K562 (cell line): ENCODE measurements around the gene TMSB4X. TPM values are rescaled to one million over a fixed set of nuclear protein-coding genes. Genes with fewer than 3 reads are reported as not detected.

Source experiments
- CREB5 ChIP-seq: fragments of 250-450 bp; sonication (Bioruptor Pico); IDR thresholded peaks from 2 replicates; pipeline ENCODE4 v1.5.0; 2020; ENCODE audit warnings: mild to moderate bottlenecking
- HEY1 ChIP-seq: fragments of 250-450 bp; sonication (Bioruptor Pico); IDR thresholded peaks from 2 replicates; pipeline ENCODE4 v1.5.0; 2020; ENCODE audit warnings: mild to moderate bottlenecking, moderate library complexity, borderline replicate concordance
- MTF1 ChIP-seq: fragments of 250-450 bp; sonication (Bioruptor Pico); IDR thresholded peaks from 2 replicates; pipeline ENCODE4 v1.9.0; 2021; ENCODE audit warnings: moderate library complexity, mild to moderate bottlenecking, inconsistent platforms, borderline replicate concordance
- SREBF2 ChIP-seq: sonication (generic); formaldehyde crosslinking; IDR thresholded peaks from 2 replicates; pipeline ENCODE4 v1.4.0; 2020; ENCODE audit warnings: mild to moderate bottlenecking, missing genetic modification reagents
- SUPT5H ChIP-seq: fragments of 450-650 bp; IDR thresholded peaks from 2 replicates; pipeline ENCODE4 v1.6.1; 2016
- ZNF445 ChIP-seq: fragments of 250-450 bp; sonication (Bioruptor Pico); IDR thresholded peaks from 2 replicates; pipeline ENCODE4 v1.4.0; 2020; ENCODE audit warnings: low read depth, mild to moderate bottlenecking, moderate library complexity
- polyA plus RNA-seq, 8 experiments: library from polyadenylated mRNA; depleted of rRNA in 4 of 8; stranded (reverse) in 5 of 8; unstranded in 3 of 8; fragments of >200 nt; fragmentation: Nextera tagmentation in 2 of 8; fragmentation: Illumina TruSeq in 1 of 8; extraction: Ambion mirVana in 2 of 8; extraction: Trizol in 1 of 8; gene quantifications; 2 replicates each; pipeline versions ENCODE4 v1.2.1 to v1.2.3, GENCODE V29; 2011 to 2014; ENCODE audit warnings: inconsistent platforms in 1 of 8, missing spikeins in 1 of 8
- total RNA-seq, 7 experiments: library from RNA; depleted of rRNA in 6 of 7; stranded (reverse); fragments of >200 nt in 6 of 7; fragmentation: Illumina TruSeq in 2 of 7; extraction: Trizol in 2 of 7; gene quantifications; 2 replicates each; pipeline versions ENCODE4 v1.2.1 to v1.2.3, GENCODE V29; 2011 to 2021; ENCODE audit warnings: low replicate concordance in 1 of 7
- TF ChIP-seq, protein P1 (sequence below): fragments of 450-650 bp; IDR thresholded peaks from 2 replicates; pipeline ENCODE4 v1.6.1; 2016; ENCODE audit warnings: missing biosample characterization, missing genetic modification characterization
- TF ChIP-seq, protein P2 (sequence below): fragments of 450-650 bp; formaldehyde crosslinking; IDR thresholded peaks from 2 replicates; pipeline ENCODE4 v1.4.0; 2020; ENCODE audit warnings: mild to moderate bottlenecking, moderate library complexity
- TF ChIP-seq, protein P3 (sequence below), 2 experiments: fragments of 250-450 bp in 1 of 2; fragments of 450-650 bp in 1 of 2; sonication (Bioruptor Pico) in 1 of 2; IDR thresholded peaks; 2 replicates each; pipeline versions ENCODE4 v1.6.1 to v1.8.0; 2016 to 2021; ENCODE audit warnings: mild to moderate bottlenecking in 2 of 2, moderate library complexity in 2 of 2, missing compliant biosample characterization in 1 of 2, missing genetic modification characterization in 1 of 2

Gene TMSB4X
- total and polyA plus RNA-seq, 9 of the 15 experiments (the other 6 are each of a cell fraction or from before 2014, with no cell fraction given), result 1,035 to 2,035 (median 1,529) TPM

GRCh38 chrX:12949927-12950656 lies 24.8 kb upstream of the TMSB4X start (continued):
- TF ChIP-seq, protein P1, sequence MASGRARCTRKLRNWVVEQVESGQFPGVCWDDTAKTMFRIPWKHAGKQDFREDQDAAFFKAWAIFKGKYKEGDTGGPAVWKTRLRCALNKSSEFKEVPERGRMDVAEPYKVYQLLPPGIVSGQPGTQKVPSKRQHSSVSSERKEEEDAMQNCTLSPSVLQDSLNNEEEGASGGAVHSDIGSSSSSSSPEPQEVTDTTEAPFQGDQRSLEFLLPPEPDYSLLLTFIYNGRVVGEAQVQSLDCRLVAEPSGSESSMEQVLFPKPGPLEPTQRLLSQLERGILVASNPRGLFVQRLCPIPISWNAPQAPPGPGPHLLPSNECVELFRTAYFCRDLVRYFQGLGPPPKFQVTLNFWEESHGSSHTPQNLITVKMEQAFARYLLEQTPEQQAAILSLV (tag), result peak; percentile 9; the same call in 1 of the 2 replicates
- TF ChIP-seq MTF1 (CRISPR knock-in tag) (no peak), ZNF445 (CRISPR knock-in tag) (no peak), CREB5 (CRISPR knock-in tag) (no peak), HEY1 (CRISPR knock-in tag) (no peak), SREBF2 (CRISPR knock-in tag) (no peak), SUPT5H (no peak)
- TF ChIP-seq, protein P2, sequence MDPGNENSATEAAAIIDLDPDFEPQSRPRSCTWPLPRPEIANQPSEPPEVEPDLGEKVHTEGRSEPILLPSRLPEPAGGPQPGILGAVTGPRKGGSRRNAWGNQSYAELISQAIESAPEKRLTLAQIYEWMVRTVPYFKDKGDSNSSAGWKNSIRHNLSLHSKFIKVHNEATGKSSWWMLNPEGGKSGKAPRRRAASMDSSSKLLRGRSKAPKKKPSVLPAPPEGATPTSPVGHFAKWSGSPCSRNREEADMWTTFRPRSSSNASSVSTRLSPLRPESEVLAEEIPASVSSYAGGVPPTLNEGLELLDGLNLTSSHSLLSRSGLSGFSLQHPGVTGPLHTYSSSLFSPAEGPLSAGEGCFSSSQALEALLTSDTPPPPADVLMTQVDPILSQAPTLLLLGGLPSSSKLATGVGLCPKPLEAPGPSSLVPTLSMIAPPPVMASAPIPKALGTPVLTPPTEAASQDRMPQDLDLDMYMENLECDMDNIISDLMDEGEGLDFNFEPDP (CRISPR knock-in tag), result no peak
- TF ChIP-seq, protein P3, sequence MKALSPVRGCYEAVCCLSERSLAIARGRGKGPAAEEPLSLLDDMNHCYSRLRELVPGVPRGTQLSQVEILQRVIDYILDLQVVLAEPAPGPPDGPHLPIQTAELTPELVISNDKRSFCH (CRISPR knock-in tag; IDR thresholded peaks at IDR 0.05), result no peak
- TF ChIP-seq, protein P3 (tag; IDR thresholded peaks at IDR 0.05), result peak; percentile 85
